ENCODE results near the gene ASB8.

- TF ChIP-seq YY1 (IDR thresholded peaks at IDR 0.05; ENCODE audit: low read depth) (no peak), EP300 (IDR thresholded peaks at IDR 0.05; ENCODE audit: borderline replicate concordance) (no peak), EGR1 (IDR thresholded peaks at IDR 0.05) (no peak), ZBTB7A (IDR thresholded peaks at IDR 0.05; ENCODE audit: low read depth) (no peak), TCF12 (IDR thresholded peaks at IDR 0.05; ENCODE audit: low read depth) (no peak), RAD21 (IDR thresholded peaks at IDR 0.05; ENCODE audit: low read depth) (no peak), FOXM1 (IDR thresholded peaks at IDR 0.05; ENCODE audit: borderline replicate concordance, low read depth) (no peak), USF1 (IDR thresholded peaks at IDR 0.05) (no peak), TAF1 (IDR thresholded peaks at IDR 0.05; ENCODE audit: low read depth) (no peak), CEBPB (IDR thresholded peaks at IDR 0.05) (no peak), NFIC (IDR thresholded peaks at IDR 0.05) (no peak), TEAD4 (IDR thresholded peaks at IDR 0.05) (no peak)
- TF ChIP-seq, protein P1, sequence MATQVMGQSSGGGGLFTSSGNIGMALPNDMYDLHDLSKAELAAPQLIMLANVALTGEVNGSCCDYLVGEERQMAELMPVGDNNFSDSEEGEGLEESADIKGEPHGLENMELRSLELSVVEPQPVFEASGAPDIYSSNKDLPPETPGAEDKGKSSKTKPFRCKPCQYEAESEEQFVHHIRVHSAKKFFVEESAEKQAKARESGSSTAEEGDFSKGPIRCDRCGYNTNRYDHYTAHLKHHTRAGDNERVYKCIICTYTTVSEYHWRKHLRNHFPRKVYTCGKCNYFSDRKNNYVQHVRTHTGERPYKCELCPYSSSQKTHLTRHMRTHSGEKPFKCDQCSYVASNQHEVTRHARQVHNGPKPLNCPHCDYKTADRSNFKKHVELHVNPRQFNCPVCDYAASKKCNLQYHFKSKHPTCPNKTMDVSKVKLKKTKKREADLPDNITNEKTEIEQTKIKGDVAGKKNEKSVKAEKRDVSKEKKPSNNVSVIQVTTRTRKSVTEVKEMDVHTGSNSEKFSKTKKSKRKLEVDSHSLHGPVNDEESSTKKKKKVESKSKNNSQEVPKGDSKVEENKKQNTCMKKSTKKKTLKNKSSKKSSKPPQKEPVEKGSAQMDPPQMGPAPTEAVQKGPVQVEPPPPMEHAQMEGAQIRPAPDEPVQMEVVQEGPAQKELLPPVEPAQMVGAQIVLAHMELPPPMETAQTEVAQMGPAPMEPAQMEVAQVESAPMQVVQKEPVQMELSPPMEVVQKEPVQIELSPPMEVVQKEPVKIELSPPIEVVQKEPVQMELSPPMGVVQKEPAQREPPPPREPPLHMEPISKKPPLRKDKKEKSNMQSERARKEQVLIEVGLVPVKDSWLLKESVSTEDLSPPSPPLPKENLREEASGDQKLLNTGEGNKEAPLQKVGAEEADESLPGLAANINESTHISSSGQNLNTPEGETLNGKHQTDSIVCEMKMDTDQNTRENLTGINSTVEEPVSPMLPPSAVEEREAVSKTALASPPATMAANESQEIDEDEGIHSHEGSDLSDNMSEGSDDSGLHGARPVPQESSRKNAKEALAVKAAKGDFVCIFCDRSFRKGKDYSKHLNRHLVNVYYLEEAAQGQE (IDR thresholded peaks at IDR 0.05; ENCODE audit: low read depth) = no peak
- TF ChIP-seq, protein P2, sequence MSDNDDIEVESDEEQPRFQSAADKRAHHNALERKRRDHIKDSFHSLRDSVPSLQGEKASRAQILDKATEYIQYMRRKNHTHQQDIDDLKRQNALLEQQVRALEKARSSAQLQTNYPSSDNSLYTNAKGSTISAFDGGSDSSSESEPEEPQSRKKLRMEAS (IDR thresholded peaks at IDR 0.05) = no peak
These were observed 11.7 kb upstream of the ASB8 start for GRCh38 chr12:48169011-48169410.

All from Ishikawa (cell line).